Subcutaneous abdominal adipose tissue (tissue), 5 donors: ENCODE measurements around the gene ZSCAN10.

Experiments used
- H3K27ac ChIP-seq: one replicate; pipeline ENCODE4 v1.7.0; 2013; ENCODE audit warnings: low read depth, mild to moderate bottlenecking, inconsistent platforms, low read length, moderate library complexity
- H3K27me3 ChIP-seq, 5 donors: one replicate each; pipeline ENCODE4 v1.7.0; 2013; ENCODE audit warnings: low read length in 5 of 5, inconsistent platforms in 1 of 5; ENCODE audit not compliant: control insufficient read depth in 5 of 5, insufficient read depth in 4 of 5
- H3K36me3 ChIP-seq, 5 donors: one replicate each; pipeline ENCODE4 v1.7.0; 2013; ENCODE audit warnings: low read length in 5 of 5; ENCODE audit not compliant: control insufficient read depth in 5 of 5, insufficient read depth in 5 of 5
- H3K4me1 ChIP-seq, 5 donors: one replicate each; pipeline ENCODE4 v1.7.0; 2013; ENCODE audit warnings: low read length in 5 of 5, mild to moderate bottlenecking in 3 of 5, moderate library complexity in 1 of 5; ENCODE audit not compliant: control insufficient read depth in 5 of 5, insufficient read depth in 5 of 5
- H3K4me3 ChIP-seq, 5 donors: one replicate each; pipeline ENCODE4 v1.7.0; 2013; ENCODE audit warnings: low read length in 5 of 5, low read depth in 1 of 5
- H3K9ac ChIP-seq, 5 donors: one replicate each; pipeline ENCODE4 v1.7.0; 2013; ENCODE audit warnings: low read length in 5 of 5, mild to moderate bottlenecking in 4 of 5, moderate library complexity in 3 of 5
- H3K9me3 ChIP-seq, 5 donors: one replicate each; pipeline ENCODE4 v1.7.0; 2013; ENCODE audit warnings: low read length in 5 of 5; ENCODE audit not compliant: control insufficient read depth in 5 of 5
- donor health status: healthy.
- donor health status: healthy.
- donor health status: healthy.
- donor health status: healthy.
- donor health status: healthy.

The ZSCAN10 gene

DNA sequence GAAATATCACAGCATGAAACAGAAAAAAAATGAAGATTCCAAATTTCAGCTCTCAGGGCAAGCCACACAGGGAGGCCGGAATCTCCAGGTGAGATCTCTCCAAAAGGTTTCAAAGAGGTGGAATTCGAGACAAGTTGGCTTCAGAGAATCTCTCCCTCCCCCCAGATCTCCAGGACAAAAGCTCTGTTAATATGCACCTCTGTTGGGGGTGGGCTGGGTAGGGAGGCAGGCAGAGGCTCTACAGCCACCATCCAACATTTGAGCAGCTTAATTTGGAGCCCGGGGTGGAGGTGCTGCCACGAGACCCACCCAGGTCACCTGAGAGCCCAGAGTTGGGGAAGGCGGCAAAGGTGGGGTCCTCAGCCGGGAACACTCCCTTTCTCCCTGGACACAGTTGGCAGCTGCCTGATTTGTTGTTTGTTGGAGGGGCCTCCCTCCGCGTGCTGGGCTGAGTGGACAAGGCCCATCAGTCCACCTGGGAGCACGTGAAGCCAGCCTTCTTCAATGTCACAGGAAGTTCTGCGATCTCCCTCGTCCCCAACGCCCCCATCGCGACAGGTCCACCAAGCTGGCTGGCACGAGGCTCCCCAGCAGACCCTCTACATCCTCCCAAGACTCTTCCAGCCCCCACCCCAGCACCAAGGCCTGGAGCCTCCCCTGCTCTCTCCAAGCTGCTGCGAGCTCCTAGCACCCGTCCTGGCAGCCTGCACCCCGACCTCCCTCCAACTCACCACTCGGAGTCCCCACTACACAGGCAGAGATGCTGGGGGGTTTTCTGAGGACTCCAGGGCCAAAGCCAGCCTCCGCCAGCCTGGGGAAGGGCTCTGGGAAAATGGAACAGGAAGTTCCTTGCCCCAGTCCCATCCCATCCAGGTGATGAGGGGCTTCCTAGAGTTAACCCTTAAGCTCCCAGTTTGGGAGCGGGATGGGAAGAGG lies at the start of gene ZSCAN10:
TSS of gene ZSCAN10 (minus strand) at position 836 of the 936 bp plus-strand sequence. CDS start 6,357 bp downstream, outside the sequence.
- no peak within 1 kb of the TSS for H3K27ac ChIP-seq
- H3K9ac ChIP-seq, result peak within 1 kb of the TSS in 1 of 5 donors; percentile 26
- H3K9me3 ChIP-seq, result no peaks in the 10 kb centered on the region
- no peaks in the 10 kb centered on the region for H3K27me3 ChIP-seq
- no peaks in the 10 kb centered on the region for H3K36me3 ChIP-seq
- peak within 1 kb of the TSS; percentile 8 to 53 (median 33) for H3K4me3 ChIP-seq
- peaks cover 4 to 40% (median 23%) of the 10 kb centered on the region in 5 donors for H3K4me1 ChIP-seq

DNA sequence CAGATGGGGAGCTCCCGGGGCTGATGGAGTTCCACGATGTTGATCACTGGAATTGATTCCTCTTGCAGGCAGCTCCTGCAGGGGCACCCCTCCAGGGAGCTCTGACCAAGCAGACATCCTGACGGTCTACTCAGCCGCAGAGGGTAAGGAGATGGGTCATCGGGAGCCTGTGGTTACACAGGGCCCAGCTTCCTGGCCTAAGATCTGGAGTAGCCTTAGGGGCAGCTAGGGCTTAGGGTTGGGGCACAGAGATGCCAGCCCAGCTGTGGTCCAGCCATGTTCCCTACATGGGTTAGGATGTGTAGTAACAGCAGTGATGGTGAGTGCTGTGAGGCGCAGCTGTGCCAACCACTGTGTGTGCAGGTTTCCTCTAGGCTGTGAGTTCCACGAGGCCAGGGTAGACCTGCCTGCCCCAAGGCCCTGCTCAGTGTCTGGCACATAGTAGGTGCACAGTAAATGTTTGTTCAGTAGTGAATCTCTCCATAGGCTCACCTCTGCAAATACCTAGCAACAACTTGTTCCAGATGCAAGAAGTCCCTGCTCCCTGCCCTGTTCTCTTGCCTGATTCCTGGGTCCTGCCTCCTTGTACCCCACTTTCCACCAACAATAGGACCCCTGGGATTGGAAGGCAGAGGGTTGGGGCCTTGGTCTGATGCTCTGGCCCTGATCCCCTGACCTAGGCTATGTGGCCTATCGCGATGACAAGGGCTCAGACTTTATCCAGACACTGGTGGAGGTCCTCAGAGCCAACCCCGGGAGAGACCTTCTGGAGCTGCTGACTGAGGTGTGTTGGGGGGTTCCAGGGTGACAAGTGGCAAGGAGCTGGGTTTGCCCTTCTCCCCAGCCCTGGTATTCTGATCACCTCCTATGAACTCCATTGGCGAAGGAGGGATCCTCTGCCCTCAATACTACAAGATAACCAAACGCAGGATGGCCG lies 49.4 kb upstream of the ZSCAN10 start:
- H3K9ac ChIP-seq, result no peak overlapping the region
- H3K27me3 ChIP-seq, result peaks cover 0 to 3% (median 0%) of the 10 kb centered on the region in 5 donors
- no peak overlapping the region for H3K4me3 ChIP-seq
- no peak overlapping the region for H3K27ac ChIP-seq
- H3K9me3 ChIP-seq, result no peaks in the 10 kb centered on the region
- peaks cover 2 to 28% (median 26%) of the 10 kb centered on the region in 5 donors for H3K4me1 ChIP-seq
- H3K36me3 ChIP-seq, result no peaks in the 10 kb centered on the region

DNA sequence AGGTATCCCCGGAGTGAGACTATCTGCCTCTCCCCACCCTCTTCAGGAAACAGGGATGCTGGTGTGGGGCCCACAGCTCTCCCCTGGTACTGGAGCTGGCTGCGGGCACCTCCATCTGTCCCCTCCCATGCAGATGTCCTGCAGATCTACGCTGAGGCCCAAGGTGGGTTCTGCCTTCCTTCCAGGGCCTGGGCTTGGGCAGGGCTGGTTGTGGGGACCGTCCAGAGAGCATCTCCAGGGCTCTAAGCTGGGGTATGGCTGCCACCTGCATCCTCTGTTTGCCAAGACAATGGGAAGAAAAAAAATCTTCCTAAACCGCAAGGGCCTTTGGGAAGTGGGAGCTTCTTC lies 48.6 kb upstream of the ZSCAN10 start:
- H3K4me3 ChIP-seq, result no peak overlapping the region
- H3K36me3 ChIP-seq, result peaks cover 0 to 5% (median 2%) of the 10 kb centered on the region in 5 donors
- H3K27me3 ChIP-seq, result peaks cover 0 to 3% (median 0%) of the 10 kb centered on the region in 5 donors
- no peak overlapping the region for H3K27ac ChIP-seq
- H3K9me3 ChIP-seq, result no peaks in the 10 kb centered on the region
- no peak overlapping the region for H3K9ac ChIP-seq
- peaks cover 2 to 27% (median 25%) of the 10 kb centered on the region in 5 donors for H3K4me1 ChIP-seq

DNA sequence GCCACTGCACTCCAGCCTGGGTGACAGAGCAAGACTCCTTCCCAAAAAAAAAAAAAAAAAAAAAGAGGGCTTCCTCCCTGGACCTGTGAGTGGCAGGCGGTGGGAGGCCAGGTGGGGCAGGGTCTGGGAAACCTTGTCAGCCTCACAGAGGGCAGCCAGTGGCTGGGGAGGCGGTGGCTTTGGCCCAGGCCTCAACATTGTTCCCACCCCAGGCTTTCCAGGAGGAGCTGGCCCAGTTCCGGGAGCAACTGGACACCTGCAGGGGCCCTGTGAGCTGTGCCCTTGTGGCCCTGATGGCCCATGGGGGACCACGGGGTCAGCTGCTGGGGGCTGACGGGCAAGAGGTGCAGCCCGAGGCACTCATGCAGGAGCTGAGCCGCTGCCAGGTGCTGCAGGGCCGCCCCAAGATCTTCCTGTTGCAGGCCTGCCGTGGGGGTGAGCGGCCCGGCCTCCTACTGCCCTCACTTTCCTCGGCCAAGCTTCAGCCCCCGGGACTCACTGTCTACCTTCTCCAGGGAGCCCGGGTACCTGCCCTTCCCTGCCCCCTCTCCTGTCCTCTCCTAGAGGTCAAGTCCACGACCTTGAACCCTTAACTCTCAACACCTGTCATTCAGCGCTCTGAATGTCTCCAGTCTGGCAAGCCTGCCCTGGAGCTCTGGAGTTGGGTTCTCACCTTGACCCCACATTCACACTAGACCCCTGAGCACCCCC lies 48.1 kb upstream of the ZSCAN10 start:
- H3K27me3 ChIP-seq, result peaks cover 0 to 3% (median 0%) of the 10 kb centered on the region in 5 donors

DNA sequence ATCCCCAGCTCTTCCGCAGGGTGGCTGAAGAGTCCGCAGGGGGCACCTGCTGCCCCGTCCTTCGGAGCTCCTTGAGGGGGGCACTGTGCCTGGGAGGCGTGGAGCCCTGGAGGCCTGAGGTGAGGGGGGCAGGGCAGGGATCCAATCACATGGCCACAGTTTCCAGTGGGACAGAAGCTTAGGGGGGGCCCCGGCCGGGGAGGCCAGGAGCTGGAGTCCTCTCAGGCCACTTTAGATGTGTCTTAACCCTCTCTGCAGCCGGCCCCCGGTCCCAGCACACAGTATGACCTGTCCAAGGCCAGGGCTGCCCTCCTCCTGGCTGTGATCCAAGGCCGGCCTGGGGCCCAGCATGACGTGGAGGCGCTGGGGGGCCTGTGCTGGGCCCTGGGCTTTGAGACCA lies 46.6 kb upstream of the ZSCAN10 start:
- no peaks in the 10 kb centered on the region for H3K9me3 ChIP-seq

More for the DNA sequence above, 48.1 kb upstream of the ZSCAN10 start:
- Histone ChIP-seq H3K9me3 (no peaks in the 10 kb centered on the region), H3K9ac (no peak overlapping the region), H3K27ac (no peak overlapping the region), H3K4me1 (peaks cover 2 to 22% (median 20%) of the 10 kb centered on the region in 5 donors), H3K4me3 (no peak overlapping the region), H3K36me3 (peaks cover 0 to 11% (median 7%) of the 10 kb centered on the region in 5 donors)

DNA sequence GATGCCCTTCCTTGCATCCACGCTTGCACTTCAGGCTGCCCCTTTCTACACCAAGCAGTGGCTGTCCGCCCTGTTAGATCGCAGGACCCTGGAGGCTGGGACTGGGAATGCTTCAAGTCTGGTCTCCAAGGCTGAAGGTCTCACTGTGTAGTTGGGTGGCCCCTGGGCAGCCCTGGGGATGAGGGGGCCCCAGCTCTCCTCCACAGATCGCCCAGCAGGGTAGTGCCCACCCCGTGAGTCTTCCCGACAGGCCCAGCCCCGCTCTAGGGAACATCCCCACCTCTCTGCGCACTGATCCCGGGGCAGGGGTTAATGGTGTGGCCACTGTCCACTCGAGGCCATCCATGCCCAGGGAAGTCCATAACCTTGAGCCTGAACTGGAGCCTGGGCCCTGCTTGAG lies 46.1 kb upstream of the ZSCAN10 start:
- H3K27me3 ChIP-seq, result peaks cover 0 to 3% (median 0%) of the 10 kb centered on the region in 5 donors
- H3K4me3 ChIP-seq, result no peak overlapping the region
- peaks cover 0 to 11% (median 10%) of the 10 kb centered on the region in 5 donors for H3K4me1 ChIP-seq
- peaks cover 0 to 31% (median 25%) of the 10 kb centered on the region in 5 donors for H3K36me3 ChIP-seq
- no peaks in the 10 kb centered on the region for H3K9me3 ChIP-seq
- H3K27ac ChIP-seq, result no peak overlapping the region
- peak overlapping the region in 1 of 5 donors; percentile 21 for H3K9ac ChIP-seq

More for the DNA sequence above, 46.6 kb upstream of the ZSCAN10 start:
- H3K4me1 ChIP-seq, result peaks cover 2 to 14% (median 12%) of the 10 kb centered on the region in 5 donors
- no peak overlapping the region for H3K4me3 ChIP-seq
- peaks cover 0 to 3% (median 0%) of the 10 kb centered on the region in 5 donors for H3K27me3 ChIP-seq
- no peak overlapping the region for H3K27ac ChIP-seq
- peak overlapping the region in 1 of 5 donors; percentile 21 for H3K9ac ChIP-seq
- peaks cover 0 to 26% (median 22%) of the 10 kb centered on the region in 5 donors for H3K36me3 ChIP-seq

DNA sequence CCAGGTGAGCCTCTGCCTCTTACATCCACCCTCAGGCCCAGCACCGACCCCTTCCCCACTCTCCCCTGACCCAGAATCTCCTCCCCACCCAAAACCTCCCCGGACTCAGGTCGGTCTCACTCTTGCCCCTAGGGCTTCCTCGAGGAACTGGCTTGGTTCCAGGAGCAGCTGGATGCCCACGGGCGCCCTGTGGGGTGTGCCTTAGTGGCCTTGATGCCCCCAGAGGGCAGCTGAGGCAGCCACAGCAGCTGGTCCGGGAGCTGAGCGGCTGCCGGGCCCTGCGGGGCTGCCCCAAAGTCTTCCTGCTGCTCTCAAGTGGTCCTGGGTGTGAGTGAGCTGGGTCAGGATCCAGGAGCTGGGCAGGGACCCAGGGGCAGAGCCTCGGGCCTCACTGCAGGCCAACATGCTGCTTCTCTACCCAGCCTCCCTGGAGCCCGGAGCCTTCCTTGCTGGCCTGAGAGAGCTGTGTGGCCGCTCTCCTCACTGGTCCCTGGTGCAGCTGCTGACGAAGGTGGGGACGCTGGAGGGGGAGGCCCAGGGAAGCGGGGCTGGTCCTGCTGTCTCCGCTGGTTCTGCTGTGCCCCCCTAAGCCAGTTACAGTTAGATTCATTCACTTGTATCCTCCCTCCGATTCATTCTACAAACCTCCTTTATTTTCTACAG lies 45.4 kb upstream of the ZSCAN10 start:
- H3K9ac ChIP-seq, result no peak overlapping the region
- no peak overlapping the region for H3K4me3 ChIP-seq

DNA sequence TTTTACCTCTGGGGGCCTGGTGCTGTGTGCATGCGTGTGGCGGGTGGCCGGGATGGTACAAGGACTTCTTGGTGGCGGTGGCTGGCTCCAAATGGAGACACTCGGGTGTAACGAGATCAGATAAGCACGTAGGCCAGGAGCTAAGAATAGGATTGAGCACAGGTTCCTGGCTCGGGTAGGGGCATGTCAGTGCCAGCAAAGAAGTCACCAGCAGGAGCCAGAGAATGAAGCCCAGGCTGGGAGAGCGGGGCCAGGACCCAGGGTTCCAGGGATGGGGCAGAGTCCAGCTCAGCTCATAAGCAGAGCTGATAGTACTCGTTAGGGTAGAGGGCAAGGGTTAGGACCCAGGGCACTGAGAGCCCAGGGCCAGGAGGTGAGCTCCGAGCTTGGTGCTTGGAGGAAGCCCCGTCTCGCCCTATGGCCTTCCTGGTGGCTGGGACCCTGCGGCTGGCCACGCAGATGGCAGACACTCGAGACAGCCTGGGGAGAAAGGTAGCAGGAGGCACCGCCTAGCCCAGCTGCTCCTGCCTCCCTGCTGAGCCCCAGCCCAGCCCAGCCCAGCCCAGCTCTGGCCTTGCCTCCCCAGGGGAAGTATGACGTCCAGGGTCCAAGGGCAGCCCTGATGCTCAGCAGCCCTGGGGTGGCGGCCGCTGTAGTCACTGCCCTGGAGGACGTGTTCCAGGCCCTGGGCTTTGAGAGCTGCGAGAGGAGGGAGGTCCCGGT lies 44.7 kb upstream of the ZSCAN10 start:
- H3K9ac ChIP-seq, result no peak overlapping the region
- H3K36me3 ChIP-seq, result peaks cover 0 to 42% (median 30%) of the 10 kb centered on the region in 5 donors
- no peak overlapping the region for H3K27ac ChIP-seq
- H3K4me3 ChIP-seq, result no peak overlapping the region
- no peaks in the 10 kb centered on the region for H3K4me1 ChIP-seq
- no peaks in the 10 kb centered on the region for H3K9me3 ChIP-seq
- peaks cover 0 to 3% (median 0%) of the 10 kb centered on the region in 5 donors for H3K27me3 ChIP-seq

More for the DNA sequence above, 45.4 kb upstream of the ZSCAN10 start:
- Histone ChIP-seq H3K27me3 (peaks cover 0 to 3% (median 0%) of the 10 kb centered on the region in 5 donors), H3K36me3 (peaks cover 0 to 35% (median 25%) of the 10 kb centered on the region in 5 donors), H3K9me3 (no peaks in the 10 kb centered on the region), H3K4me1 (peaks cover 0 to 4% (median 3%) of the 10 kb centered on the region in 5 donors), H3K27ac (no peak overlapping the region)
